Hematopoietic multipotent progenitor cell (in vitro differentiated cells): ENCODE results near the gene ZSWIM6. TPM values are rescaled to one million over a fixed set of nuclear protein-coding genes. Genes with fewer than 3 reads are reported as not detected.

ENCODE experiments used
- DNase-seq, 3 donors: peaks; one replicate each; pipeline ENCODE4 v3.0.0-alpha.2; 2011 to 2015; ENCODE audit warnings: low read depth in 2 of 3, low spot score in 2 of 3
- total RNA-seq: library from RNA; depleted of rRNA; stranded (reverse); fragments of >200 nt; gene quantifications from one replicate; pipeline ENCODE4 v1.2.3, GENCODE V29; 2012

The ZSWIM6 gene
- total RNA-seq, 1 donor, result 7.3 TPM

DNA sequence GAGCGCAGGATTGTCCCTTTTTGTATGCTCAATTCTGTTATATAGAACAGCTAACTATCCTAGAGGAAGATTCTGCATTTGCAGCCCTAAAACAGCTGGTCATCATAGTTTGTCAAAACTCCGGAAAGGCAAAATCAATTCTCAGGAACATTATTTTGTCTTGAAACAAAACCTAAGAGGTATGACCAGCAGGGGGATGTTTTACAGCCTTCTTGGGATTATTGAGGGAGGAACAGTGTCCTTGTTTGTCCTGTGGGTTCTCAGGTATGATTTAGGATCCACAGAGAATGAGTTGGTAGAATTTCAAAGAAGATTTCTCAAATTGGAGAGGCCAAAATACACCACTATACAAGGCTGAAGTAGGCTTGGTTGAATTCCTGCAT is 136.4 kb downstream of the ZSWIM6 start:
- DNase-seq, result no peak

DNA sequence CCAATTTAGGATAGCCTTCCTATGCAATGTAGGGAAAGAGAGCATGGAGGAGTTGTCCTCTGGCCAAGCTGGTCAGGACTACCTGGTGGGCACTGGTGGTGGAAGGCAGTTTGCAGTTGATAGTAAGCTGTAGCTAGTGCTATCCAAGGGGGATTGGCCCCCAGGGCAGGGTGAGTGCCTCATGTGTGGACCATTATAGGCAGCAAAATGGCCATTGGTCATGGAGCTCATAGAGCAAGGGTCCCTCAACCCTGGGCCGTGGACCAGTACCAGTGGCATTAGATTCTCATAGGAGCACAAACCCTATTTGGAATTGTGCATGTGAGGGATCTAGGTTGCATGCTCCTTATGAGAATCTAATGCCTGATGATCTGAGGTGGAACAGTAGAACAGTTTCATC is 139.3 kb downstream of the ZSWIM6 start:
- DNase-seq, result no peak

DNA sequence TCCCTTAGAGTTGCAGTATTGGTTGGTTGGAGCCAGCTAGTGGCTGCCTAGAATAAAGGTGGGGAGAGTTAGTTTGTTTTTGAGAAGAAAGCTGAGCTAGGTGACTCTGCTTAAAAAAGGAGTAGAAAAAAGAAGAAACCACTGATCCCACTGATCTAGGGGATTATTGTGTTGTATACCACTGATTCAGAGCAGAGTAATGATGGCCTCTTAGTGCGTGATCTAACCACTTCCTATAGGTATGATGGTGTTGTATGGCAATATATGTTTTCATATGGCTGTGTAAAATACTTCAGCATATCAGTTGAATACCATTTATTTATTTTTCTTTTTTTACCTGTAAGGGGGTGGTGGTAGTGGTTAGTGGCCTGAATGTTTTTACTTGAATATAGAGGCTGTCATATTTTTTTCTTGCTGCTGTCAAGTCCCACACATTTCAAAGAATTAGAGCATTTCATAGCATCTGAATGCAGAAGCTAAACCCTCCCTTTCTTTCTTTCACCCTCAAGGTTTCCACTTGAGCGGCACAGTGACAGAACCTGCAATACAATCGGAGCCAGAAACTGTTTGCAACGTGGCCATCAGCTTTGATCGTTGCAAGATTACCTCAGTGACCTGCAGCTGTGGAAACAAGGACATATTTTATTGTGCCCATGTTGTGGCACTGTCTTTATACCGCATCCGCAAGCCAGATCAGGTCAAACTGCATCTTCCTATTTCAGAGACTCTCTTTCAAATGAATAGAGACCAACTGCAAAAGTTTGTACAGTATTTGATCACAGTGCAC is 140.3 kb downstream of the ZSWIM6 start:
- no peak for DNase-seq

DNA sequence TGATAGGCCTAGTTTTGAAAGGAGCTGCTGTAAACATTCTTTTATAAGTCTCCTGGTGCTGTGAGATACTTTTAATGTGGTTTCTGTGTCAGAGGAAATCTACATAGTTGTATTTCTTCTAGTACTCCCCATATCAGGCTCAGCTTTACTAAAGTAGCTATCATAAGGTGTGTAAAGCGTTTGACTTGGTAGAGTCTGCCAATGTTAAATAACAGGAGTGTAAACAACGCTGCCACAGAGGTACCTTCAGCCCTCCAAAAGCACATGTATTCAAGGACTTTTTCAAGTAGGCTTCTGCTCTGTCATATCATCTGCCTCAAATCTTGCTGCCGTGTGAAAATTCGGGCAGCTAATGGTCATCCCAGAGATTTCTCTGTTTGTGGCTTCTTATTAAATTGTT is 142.7 kb downstream of the ZSWIM6 start:
- no peak for DNase-seq

DNA sequence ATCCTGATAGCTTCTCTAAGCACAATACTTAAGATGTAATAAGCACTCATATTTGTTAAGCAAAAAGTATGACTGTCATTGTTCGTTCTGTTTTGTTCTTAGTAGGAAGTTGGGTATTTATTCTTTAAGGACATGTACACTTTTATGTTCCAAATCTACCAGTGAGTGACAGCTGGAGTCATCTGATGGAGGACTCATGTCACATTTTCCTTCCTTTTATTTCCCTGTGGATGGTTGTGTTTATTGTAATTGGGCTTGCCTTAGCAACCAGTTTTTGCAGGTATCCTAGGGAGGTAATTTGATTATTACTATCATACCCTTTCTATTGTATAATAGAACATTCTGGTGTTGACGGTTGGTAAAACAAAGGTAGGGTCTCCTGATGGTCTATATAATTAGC is 145.7 kb downstream of the ZSWIM6 start:
- DNase-seq, result no peak

DNA sequence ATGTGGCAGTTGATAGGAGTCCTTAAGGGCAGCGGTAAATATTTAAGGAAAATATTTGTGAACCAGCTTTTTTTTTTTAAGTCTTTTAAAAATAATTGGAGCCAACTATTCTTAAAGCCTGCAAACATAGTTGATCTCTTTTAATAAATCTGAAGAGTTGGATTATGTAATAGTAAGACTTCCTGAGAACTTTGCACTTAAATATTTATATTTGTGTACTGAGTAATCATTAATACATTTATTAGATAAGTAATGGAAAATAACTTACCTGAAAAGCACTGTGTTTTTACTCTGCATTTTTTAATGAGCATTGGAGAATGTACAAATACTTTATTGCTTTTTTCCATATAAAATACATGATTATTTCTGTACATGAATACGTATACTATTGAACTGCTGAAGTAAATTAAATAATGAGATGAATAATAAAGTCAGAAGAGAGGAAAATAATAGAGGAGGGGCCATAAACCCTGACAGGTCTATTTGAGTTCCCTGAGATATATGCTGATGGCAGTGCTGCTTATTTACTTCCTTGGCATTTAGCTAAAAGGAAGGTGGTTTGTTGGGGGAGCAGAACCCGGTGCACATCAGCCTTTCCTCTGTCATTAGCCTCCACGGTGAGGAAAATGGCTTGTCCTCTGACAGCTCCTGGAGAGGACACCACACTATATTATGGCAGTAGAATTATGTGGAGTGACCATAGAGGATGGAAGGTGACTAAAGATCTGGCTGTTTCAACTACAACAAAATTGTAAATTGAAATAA is 148.0 kb downstream of the ZSWIM6 start:
- no peak for DNase-seq

DNA sequence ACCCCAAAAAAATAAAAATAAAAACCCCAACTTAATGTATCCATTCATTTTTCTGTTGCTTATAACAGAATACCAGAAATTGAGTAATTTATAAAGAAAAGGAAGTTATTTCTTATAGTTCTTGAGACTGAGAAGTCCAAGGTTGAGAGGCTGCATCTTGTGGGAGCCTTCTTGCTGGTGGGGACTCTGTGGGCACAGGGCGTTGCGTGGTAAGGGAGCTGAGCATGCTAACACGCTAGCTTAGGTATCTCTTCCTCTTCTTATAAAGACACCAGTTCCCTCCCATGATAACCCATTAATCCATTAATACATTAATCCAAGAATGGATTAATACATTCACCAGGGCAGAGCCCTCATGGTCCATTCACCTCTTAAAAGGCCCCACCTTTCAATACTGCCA is 150.9 kb downstream of the ZSWIM6 start:
- no peak for DNase-seq

DNA sequence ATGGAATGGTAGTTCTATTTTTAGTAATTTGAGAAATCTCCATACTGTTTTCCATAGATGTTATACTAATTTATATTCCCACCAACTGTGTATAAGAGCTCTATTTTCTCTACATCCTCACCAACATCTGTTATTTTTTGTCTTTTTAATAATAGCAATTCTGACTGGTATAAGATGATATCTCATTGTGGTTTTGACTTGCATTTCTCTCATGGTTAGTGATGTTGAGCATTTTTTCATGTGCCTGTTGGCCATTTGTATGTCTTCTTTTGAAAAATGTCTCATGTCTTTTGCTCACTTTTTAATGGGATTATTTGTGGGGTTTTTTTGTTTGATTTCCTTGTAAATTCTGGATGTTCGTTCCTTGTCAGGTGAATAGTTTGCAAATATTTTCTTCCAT is 154.4 kb downstream of the ZSWIM6 start:
- DNase-seq, result no peak

DNA sequence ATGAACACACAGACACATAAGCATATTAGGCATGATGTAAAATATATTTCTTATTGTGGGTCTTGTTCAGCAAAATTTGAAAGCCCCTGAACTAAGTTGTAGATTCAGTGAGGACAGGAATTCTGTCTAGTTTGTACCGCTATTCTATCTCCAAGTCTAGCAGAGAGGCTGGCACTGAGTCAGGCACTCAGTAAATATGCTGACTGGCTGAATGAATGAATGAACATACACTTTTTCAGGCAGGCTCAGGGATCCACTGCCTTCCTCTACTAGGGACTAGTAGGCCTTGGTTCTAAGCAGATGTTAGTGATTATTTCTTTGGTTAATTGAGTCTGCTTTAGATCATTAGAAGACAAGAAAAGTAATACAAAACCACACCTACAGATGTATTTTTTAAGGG is 157.5 kb downstream of the ZSWIM6 start:
- no peak for DNase-seq

DNA sequence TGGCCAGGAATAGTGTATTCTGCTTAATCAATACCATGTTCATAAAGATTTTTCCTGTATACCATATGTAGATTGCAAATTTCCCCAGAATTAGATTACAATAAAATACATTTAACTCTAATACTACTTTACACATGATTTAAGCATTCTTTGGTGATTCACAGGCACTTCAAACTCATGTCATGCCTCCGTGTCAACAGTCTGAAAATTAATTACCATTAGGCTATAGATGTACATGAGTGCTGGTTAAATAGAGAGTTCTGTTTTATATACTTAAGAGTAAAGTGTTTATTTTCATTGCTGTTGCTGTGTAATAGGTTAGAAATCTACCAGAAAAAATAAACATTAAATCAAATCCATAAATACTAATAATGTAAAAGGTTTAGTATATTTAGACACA is 159.8 kb downstream of the ZSWIM6 start:
- DNase-seq, result no peak

DNA sequence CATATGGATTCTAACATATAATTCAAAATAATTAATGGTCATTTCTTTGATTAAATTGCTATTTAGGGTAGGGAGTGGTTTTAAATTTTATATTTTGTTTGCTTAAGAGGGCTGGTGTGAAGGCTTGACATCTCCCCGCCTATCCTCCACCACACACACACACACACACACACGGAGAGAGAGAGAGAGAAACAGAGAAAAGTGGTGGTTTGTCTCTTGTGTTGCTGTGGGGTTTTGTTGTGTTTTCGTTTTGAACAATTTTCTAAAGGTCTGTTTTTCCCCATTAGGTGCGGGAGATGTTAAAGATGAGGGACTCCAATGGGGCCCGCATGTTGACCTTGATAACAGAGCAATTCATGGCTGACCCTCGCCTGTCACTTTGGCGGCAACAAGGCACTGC is 161.9 kb downstream of the ZSWIM6 start:
- no peak for DNase-seq

DNA sequence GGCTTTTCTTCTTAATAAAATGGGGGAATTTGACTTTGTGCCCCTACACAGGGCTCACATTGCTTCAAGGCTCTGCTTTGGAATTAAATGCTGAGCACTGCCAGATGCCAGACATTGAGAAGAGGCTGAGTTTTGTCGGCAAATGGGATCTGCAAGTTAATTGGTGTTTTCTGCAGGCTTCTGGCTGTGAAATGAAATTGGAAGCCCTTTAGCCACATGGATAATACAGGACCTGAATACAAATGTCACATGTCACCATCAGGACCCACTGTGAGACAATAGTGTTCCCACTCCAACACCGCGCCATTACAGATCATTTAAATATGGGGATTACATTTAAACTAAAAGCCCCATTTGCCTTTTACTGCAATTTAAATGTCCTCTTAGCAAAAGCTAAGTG is 164.4 kb downstream of the ZSWIM6 start:
- no peak for DNase-seq

DNA sequence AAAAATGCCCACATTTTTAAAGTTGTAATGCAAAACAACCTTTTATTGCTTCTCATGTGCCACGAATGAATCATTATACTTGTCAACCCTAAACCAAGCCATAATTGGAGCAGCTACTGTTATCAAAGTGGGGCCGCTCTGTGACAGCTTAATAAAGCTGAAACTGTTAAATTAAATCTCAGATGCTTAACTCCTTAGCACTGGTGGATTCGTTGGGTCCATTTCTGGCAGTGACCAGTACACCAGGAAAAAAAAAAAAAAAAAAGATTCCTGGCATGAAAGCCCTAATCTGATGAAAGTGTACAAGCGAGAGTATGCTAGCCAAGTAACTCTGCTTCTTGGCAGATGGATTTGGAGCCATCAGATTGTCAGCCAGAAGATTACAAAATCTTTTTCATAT is 164.8 kb downstream of the ZSWIM6 start:
- no peak for DNase-seq

DNA sequence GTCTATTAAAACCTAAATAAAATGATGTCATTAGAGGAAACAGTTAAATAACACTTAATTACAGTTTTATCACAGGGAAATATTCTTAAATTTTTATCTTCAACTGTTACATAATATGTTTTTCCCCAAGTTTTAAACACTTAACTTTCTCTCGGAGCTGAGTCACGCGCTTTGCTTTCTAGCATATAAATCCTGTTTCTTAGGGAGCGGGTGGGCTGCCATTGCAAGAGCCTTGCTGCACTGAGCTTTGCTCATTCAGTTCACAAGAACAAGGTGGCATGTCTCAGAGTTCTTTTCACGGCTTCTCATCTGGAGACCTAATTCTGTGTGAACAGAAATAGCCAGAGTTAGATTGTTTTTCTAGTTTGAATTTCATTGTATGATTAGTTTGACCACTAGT is 166.1 kb downstream of the ZSWIM6 start:
- no peak for DNase-seq

DNA sequence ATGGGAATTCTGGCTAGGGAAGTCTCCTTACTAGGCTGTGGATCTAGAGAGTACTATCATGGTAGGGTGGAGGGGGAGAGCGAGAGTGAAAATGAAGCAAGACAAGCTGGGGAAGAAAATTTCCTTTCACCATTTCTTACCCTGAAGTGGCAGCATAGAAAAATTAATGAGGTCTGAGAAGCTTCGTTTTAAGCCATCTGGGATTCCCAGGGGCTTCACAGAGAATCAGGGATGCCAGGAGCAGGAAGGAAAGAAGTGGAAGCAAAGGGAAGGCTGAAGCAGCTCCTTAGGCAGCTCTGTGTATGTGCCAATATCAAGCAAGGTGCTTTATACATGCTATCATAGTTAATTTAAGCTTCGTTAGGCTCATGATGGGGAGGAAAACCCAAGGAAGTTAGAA is 169.9 kb downstream of the ZSWIM6 start:
- no peak for DNase-seq

DNA sequence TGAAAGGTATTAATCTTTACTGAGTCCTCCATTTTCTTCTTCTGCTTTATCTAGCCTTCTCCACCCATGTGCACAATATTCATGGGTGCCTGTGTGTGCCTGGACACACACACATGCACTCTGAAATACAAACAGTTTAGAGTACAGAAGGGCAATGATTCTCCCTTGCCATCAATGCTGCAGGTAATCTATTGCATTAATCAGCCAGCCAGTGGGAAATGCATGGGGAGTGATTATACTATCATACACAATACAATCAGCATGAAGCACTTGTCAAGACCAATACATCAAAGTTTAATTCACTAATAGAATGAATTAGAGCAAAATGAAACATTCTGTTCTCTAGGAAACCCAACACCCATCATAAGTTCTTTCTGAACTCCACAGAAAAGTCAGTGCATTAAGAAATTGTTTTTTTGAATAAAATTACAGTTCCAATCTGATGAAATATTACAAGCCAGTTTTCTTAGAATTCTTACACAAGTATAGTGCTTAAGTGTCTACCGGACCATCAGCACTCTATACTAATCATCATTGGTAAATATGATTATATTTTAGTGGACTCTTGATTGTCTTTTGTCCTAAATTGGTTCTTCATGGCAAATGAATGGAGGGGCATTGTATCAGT is 172.2 kb downstream of the ZSWIM6 start:
- DNase-seq, result no peak

DNA sequence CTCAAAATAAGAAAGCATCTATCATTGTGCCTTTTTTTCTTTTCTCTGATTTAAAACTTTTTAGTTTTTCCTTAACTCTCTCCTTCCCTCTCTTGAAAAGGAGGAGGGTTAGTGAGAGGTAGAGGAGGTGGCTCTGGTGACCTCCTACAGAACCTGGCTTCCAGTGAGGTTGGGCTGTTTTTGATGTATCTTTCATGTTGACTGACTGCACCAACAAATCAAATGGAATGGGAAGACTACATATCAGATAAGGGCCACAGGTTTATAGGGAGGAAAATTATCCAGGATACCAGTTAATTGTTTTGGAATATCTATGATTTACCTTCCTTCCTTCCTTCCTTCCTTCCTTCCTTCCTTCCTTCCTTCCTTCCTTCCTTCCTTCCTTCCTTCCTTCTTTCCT is 173.2 kb downstream of the ZSWIM6 start:
- no peak for DNase-seq

DNA sequence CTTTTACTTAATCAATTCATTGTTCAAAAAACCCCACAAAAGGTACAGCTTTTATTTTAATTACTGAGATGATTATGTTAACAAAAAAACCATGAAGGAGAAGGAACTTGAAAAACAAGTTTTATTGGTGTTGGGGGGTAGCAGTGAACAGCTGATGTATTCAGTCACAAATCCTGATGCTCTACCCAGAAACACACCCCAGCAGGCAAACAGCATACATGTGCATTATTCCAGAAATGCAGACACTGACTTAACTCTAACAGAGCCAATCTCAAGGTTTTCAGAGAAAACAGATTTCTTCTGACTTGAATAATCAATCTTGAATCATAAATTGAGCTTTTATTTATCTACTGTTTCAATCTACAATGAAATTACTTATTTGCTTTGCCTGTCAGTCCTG is 175.2 kb downstream of the ZSWIM6 start:
- no peak for DNase-seq

DNA sequence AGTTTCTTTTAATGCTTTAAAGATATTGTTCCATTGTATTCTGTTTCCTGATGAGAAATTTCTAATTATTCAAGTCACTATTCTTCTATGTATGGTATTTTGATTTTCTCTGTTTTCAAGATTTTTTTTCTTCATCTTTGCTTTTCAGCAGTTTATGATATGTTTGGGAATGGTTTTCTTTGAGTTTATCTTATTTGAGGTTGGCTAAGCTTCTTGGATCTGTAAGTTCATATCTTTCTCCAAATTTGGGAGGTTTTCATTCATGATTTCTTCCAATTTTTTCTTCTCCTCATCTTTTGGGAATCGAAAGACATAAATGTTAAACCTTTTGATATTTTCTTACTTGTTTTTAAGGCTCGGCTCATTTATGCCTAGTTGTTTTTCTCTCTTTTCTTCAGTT is 184.9 kb downstream of the ZSWIM6 start:
- DNase-seq, result no peak

DNA sequence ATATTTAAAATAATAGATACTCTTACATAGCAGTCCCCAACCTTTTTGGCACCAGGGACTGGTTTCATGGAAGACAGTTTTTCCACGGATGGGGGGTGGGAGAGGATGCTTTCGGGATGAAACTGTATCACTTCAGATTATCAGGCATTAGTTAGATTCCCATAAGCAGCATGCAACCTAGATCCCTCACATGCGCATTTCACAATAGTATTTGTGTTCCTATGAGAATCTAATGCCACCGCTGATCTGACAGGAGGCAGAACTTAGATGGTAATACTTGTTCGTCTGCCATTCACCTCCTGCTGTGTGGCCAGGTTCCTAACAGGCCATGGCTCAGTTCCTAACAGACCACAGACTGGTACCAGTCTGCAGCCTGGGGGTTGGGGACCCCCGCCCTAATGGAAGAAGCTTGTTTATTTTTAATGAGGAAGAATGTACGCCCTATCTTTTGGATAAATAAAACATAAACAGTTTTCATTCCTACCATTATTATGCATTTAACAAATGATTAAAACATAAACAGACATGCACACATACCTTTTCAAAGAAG is 187.7 kb downstream of the ZSWIM6 start:
- DNase-seq, result no peak

DNA sequence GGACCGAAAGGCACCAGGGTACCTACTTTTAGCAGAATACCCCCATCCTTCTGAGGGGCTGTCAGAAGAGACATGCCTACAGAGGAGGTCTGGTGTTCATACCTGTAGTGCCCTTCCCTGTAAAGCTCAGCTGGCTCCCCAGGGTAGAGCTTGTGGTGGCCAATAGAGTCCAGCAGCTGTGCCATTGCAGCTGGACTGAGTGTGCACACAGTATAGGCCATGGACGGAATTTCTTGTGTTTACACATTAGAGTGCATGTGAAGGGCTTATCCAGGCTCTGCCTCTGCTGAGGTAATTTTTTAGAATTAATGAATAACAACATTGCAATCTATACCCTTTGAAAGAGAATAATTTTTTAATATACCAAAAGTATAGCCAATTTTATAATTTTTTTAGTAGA is 191.0 kb downstream of the ZSWIM6 start:
- DNase-seq, result no peak

DNA sequence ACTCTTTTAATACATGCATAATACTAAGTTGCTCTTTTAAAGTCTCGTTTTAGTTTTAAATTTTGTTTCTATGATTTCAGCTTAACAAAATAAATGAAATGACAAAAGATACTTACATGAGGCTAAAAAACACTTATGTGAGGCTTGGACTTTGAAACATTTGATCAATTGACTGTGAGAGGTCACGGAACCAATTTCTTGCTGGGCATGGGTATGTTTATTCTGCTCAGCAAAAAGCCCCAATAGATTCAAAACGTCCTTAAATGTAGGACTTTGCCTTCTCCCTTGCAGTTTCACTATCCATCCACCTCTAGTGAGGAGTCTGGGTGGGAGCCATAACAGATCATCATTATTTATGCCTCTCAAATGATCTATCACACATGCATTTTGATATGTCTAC is 191.9 kb downstream of the ZSWIM6 start:
- DNase-seq, result no peak
